GM12892 (cell line): ENCODE data around the gene TAF11L13.

ENCODE experiments used
- POLR2A ChIP-seq: IDR thresholded peaks from 2 replicates; pipeline ENCODE4 v1.6.1; 2011; ENCODE audit warnings: low read depth, low read length, control low read depth
- POLR2AphosphoS5 ChIP-seq: IDR thresholded peaks from 2 replicates; pipeline ENCODE4 v1.6.1; 2011; ENCODE audit warnings: low read depth, low read length, control low read depth
- TAF1 ChIP-seq: IDR thresholded peaks from 2 replicates; pipeline ENCODE4 v1.6.1; 2011; ENCODE audit warnings: low read depth, mild to moderate bottlenecking, control low read depth, low read length, borderline replicate concordance

DNA sequence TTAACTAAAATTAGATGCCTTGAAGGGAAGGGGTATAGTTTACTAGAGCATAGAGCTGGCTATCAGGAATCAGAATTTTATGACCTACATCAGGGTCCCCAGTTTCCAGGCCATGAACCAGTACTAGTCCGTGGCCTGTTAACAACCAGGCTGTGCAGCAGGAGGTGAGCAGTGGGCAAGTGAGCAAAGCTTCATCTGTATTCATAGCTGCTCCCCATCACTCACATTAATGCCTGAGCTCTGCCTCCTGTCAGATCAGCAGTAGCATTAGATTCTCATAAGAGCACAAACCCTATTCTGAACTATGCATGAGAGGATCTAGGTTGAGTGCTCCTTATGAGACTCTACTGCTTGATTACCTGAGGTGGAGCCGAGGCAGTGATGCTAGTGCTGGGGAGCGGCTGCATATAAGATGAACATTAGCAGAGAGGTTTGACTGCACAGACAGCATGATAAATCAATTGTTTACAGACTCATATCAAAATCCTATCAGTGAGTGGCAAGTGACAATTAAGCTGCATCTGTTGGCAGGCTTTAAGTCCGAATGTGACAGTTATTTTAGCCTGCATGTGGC lies 47.0 kb downstream of the TAF11L13 start:
- TF ChIP-seq POLR2AphosphoS5 (no peak), POLR2A (no peak), TAF1 (no peak)
